Measurements from ENCODE around the gene ZNF175.

The ZNF175 gene

DNA sequence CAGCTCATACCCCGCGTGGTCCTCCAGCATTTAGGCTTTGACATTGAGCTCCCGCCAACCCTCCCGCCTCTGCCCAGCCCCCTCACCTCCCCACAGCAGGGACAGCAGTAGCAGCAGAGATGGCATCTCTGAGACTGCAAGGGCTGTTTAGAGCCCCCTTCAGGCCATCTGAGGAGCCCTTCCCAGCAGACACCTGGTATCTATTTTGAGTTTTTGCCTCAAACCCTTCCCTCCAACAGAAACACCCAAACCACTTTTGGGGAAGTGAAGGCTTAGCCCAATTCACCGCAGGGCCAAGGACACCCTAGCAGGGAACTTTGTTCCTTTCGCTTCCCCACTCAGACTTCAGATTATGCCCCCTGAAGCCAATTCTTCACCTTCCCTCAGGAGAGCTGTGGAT is 6.3 kb upstream of the ZNF175 start:
- no peak for DNase-seq (ENCODE audit: extremely low read depth, low read depth)

DNA sequence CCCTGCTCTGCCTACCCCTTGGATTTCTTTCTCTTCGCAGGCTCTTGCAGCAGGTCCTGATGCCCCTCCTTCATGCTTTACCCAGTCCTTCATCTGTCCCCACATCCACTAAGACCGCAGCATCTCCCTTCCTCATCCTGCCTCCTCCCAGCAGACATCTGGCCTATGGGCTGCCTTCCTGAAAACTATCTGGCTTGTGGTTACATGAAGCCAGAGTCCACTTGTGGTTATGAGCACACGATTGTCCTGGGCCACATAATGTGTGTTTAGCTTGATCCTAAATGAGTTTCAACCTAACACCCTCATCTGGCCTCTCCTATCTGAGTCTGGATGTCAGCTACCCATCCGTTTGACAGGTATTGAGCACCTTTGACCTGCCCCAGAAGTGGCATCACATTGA is 5.5 kb upstream of the ZNF175 start:
- no peak for DNase-seq (ENCODE audit: extremely low read depth, low read depth)
- TF ChIP-seq, protein P1, sequence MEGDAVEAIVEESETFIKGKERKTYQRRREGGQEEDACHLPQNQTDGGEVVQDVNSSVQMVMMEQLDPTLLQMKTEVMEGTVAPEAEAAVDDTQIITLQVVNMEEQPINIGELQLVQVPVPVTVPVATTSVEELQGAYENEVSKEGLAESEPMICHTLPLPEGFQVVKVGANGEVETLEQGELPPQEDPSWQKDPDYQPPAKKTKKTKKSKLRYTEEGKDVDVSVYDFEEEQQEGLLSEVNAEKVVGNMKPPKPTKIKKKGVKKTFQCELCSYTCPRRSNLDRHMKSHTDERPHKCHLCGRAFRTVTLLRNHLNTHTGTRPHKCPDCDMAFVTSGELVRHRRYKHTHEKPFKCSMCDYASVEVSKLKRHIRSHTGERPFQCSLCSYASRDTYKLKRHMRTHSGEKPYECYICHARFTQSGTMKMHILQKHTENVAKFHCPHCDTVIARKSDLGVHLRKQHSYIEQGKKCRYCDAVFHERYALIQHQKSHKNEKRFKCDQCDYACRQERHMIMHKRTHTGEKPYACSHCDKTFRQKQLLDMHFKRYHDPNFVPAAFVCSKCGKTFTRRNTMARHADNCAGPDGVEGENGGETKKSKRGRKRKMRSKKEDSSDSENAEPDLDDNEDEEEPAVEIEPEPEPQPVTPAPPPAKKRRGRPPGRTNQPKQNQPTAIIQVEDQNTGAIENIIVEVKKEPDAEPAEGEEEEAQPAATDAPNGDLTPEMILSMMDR (IDR thresholded peaks at IDR 0.05; ENCODE audit: low read depth, low read length), result no peak

More for the DNA sequence above, 6.3 kb upstream of the ZNF175 start:
- TF ChIP-seq, protein P1 (IDR thresholded peaks at IDR 0.05; ENCODE audit: low read depth, low read length), result no peak

DNA sequence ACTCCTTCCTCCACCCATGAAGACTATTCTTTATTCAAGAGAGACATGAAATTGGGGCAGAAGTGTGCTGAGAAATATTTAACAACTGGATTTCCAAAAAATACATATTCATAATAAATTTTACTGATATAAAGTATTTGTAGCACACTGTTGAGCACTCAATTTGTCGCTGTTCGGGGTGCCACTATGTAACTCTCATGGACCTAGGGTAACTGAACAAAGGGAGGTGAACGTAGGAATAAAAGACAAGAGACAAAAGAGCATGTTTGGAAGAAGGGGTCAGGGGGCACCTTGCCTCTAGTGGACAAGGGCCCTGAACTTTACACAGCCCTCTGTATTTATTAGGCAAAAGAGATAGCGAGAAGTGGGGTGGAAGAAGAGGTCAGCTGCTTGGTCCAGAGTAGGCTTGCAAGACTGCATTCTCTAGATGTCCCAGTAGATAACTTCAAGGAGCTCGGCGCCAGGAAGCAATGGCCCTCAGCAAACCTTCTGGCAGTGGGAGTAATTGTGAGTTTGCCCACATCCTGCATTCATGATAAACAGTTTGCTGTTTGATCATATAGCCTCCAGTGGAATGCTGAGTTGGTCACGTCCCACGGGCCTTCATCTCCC is 4.5 kb upstream of the ZNF175 start:
- TF ChIP-seq, protein P1 (IDR thresholded peaks at IDR 0.05; ENCODE audit: low read depth, low read length), result no peak

DNA sequence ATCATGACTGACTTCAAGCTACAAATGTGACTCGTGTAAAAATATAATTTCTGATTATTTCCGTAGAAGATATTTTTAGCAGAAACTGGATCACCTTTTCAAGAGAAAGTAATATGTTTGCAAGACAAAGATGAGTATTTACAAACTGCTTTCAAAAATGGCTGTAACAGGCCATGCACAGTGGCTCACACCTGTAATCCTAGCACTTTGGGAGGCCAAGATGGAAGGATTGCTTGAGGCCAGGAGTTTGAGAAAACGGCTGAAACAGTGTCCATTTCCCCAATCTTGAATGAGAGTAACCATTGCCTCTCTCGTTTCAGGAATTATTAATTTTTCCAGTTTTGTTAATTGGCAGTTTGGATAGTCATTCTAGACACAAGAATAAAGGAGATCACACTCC is 3.5 kb upstream of the ZNF175 start:
- TF ChIP-seq, protein P1 (IDR thresholded peaks at IDR 0.05; ENCODE audit: low read depth, low read length), result no peak
- DNase-seq (ENCODE audit: extremely low read depth, low read depth), result no peak

More for the DNA sequence above, 4.5 kb upstream of the ZNF175 start:
- DNase-seq (ENCODE audit: extremely low read depth, low read depth), result no peak

DNA sequence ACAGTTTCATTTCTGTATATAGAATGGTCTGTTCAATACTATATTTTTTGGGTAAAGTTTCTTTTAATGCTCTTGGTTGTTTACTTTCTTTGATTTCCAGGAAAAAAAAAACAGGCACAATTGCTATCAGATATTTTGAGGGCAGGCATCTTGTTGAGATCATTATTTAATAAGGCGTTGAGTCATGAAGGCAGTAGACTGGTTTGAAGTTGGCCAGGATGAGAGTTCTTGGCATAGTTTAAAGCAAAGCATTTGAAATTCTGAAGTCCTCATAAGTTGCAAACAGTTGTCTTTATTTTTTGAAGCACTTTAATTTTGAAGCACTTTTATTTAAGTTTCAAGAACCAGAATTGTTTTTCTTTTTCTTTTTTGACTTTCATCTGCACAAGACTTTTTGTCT is 2.6 kb upstream of the ZNF175 start:
- TF ChIP-seq, protein P1 (IDR thresholded peaks at IDR 0.05; ENCODE audit: low read depth, low read length), result no peak
- no peak for DNase-seq (ENCODE audit: extremely low read depth, low read depth)

DNA sequence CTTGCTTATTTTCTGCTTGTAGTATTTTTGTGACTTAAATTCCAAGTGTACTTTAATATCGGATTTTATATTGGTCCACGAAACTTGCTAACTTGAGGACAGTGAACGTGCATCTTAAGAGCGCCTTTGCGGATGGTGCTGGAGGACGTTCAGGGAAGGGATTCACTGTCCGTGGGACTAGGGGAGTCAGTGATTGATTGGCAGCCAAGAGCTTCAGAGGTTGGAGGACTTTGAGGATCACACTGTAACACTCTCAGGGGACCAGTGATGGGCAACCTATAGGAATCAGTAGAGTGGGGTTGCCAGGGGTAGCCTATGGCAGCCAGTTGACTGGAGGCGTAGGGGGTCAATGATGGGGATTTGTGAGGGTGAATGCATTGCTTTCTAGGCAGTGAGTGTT is 516 bp downstream of the ZNF175 start:
- TF ChIP-seq, protein P1 (IDR thresholded peaks at IDR 0.05; ENCODE audit: low read depth, low read length), result no peak
- no peak for DNase-seq (ENCODE audit: extremely low read depth, low read depth)

DNA sequence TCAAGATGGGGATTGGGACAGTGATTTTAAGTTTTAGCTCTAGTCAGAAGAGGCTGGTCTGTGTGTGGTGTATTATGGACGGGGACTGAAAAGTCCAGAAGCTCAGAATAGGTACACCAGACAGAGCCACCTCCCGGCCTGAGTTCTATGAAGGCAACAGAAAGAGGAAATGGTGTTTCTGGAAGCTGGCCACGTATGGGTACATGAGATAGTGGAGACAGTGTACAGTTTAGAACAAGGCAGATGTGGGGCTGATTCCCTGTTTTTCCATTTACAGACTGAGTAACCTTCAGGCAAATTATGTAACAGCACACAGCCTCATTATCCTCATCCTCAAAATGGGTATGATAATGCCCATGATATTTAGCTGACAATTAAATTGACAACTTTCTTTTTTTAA is 1.3 kb downstream of the ZNF175 start:
- no peak for DNase-seq (ENCODE audit: extremely low read depth, low read depth)
- TF ChIP-seq, protein P1 (IDR thresholded peaks at IDR 0.05; ENCODE audit: low read depth, low read length), result no peak

Data from AG09319 (cell line).